Measurements from ENCODE around the gene TSPOAP1. TPM values are rescaled to one million over a fixed set of nuclear protein-coding genes. Genes with fewer than 3 reads are reported as not detected.

The TSPOAP1 gene
- total RNA-seq, 1 experiment from 2014 or later: 7.8 TPM

- Histone ChIP-seq H3K79me2 (ENCODE audit: low read length) (no peaks in the 10 kb centered on the region), H3K27ac (ENCODE audit: low read length) (no peak overlapping the region), H3K9me2 (replicated peaks; ENCODE audit: insufficient read depth, low read length) (no peaks in the 10 kb centered on the region), H3K4me3 (ENCODE audit: low read length) (no peak overlapping the region), H3K4me2 (ENCODE audit: low read depth, low read length, poor library complexity, severe bottlenecking) (no peak overlapping the region), H3K9ac (ENCODE audit: low read length) (no peak overlapping the region), H3K9me3 (ENCODE audit: low read length) (no peaks in the 10 kb centered on the region), H3K27me3 (ENCODE audit: low read length) (no peaks in the 10 kb centered on the region), H3K4me1 (ENCODE audit: low read length) (no peaks in the 10 kb centered on the region), H2AFZ (ENCODE audit: low read length) (no peak overlapping the region), H3K36me3 (ENCODE audit: insufficient read depth, low read length) (no peaks in the 10 kb centered on the region; the same call in 1 of the 2 replicates), H4K20me1 (ENCODE audit: insufficient read depth, low read depth, low read length) (no peaks in the 10 kb centered on the region)
- no peak for DNase-seq
Measured at GRCh38 chr17:58308985-58309917, 19.3 kb downstream of the TSPOAP1 start.

DNA sequence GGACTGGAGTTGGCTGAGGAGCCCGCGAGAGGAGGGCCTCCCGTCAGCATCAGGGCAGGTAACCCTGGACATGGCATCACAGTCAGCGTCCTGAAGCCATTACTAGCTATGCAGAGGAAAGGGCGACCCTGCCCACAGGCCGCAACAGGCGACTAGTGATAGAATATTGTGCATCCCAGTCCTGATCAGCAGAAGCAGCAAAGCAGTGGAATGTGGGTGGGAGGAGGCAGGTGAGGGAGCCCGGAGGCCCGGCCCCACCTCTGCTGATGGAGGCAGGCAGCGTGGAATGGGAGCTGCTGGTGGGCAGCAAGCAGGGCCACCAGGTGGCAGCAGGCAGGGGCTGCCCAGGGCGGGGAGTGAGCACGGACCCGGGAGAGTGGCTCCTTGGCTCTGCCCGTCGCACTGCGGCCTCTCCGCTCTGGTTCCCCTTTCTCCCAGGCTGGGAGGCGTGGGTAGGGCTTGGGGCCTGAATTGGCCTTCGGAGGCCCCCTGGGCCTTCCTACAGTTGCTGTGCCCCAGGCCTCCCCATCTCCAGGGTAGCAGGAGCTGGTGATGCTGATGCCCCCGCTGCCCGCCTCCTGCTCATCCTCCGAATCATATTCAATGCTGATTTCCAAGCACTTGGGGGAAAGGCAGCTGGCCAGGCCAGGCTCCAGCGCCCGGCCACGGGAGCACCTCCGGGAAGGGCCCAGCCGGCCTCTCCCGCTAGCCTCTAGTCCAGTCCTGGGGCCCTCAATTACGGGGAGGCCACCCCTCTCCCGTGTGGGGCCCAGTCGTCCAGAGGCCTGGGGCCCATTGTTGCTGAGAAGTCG, 20.2 kb downstream of the TSPOAP1 start:
- Histone ChIP-seq H3K4me2 (ENCODE audit: low read depth, low read length, poor library complexity, severe bottlenecking) (no peak overlapping the region), H3K36me3 (ENCODE audit: insufficient read depth, low read length) (no peaks in the 10 kb centered on the region), H2AFZ (ENCODE audit: low read length) (no peak overlapping the region), H3K27me3 (ENCODE audit: low read length) (no peaks in the 10 kb centered on the region), H3K4me3 (ENCODE audit: low read length) (no peak overlapping the region), H3K9me2 (replicated peaks; ENCODE audit: insufficient read depth, low read length) (no peaks in the 10 kb centered on the region), H3K9ac (ENCODE audit: low read length) (no peak overlapping the region), H3K9me3 (ENCODE audit: low read length) (no peaks in the 10 kb centered on the region), H3K79me2 (ENCODE audit: low read length) (no peaks in the 10 kb centered on the region), H3K27ac (ENCODE audit: low read length) (no peak overlapping the region), H3K4me1 (ENCODE audit: low read length) (peaks cover 4% of the 10 kb centered on the region; the same call in 1 of the 2 replicates), H4K20me1 (ENCODE audit: insufficient read depth, low read depth, low read length) (no peaks in the 10 kb centered on the region)
- DNase-seq: no peak

- peaks cover 6% of the 10 kb centered on the region for H3K4me1 ChIP-seq (ENCODE audit: low read length)
- H3K27ac ChIP-seq (ENCODE audit: low read length): no peak overlapping the region
- H3K9me3 ChIP-seq (ENCODE audit: low read length): no peaks in the 10 kb centered on the region
- H3K27me3 ChIP-seq (ENCODE audit: low read length): no peaks in the 10 kb centered on the region
- H3K9ac ChIP-seq (ENCODE audit: low read length): no peak overlapping the region
- H3K36me3 ChIP-seq (ENCODE audit: insufficient read depth, low read length): 0 out of 2 replicates have a peak, but pooled peaks cover 1% of the 10 kb centered on the region
- no peak for DNase-seq
- no peak overlapping the region for H3K4me2 ChIP-seq (ENCODE audit: low read depth, low read length, poor library complexity, severe bottlenecking)
- H3K79me2 ChIP-seq (ENCODE audit: low read length): no peaks in the 10 kb centered on the region
- no peaks in the 10 kb centered on the region for H3K9me2 ChIP-seq (replicated peaks; ENCODE audit: insufficient read depth, low read length)
- no peak overlapping the region for H3K4me3 ChIP-seq (ENCODE audit: low read length)
- no peaks in the 10 kb centered on the region; the same call in 1 of the 2 replicates for H4K20me1 ChIP-seq (ENCODE audit: insufficient read depth, low read depth, low read length)
- H2AFZ ChIP-seq (ENCODE audit: low read length): no peak overlapping the region
Measured at GRCh38 chr17:58307468-58308172, 21.0 kb downstream of the TSPOAP1 start.

- Histone ChIP-seq H3K4me1 (ENCODE audit: low read length) (peaks cover 7% of the 10 kb centered on the region), H3K4me3 (ENCODE audit: low read length) (no peak overlapping the region), H3K27ac (ENCODE audit: low read length) (no peak overlapping the region), H3K79me2 (ENCODE audit: low read length) (no peaks in the 10 kb centered on the region), H3K4me2 (ENCODE audit: low read depth, low read length, poor library complexity, severe bottlenecking) (no peak overlapping the region), H4K20me1 (ENCODE audit: insufficient read depth, low read depth, low read length) (no peaks in the 10 kb centered on the region; the same call in 1 of the 2 replicates), H3K36me3 (ENCODE audit: insufficient read depth, low read length) (0 out of 2 replicates have a peak, but pooled peaks cover 6% of the 10 kb centered on the region), H3K27me3 (ENCODE audit: low read length) (no peaks in the 10 kb centered on the region), H3K9me3 (ENCODE audit: low read length) (no peaks in the 10 kb centered on the region), H3K9ac (ENCODE audit: low read length) (no peak overlapping the region), H2AFZ (ENCODE audit: low read length) (no peak overlapping the region), H3K9me2 (replicated peaks; ENCODE audit: insufficient read depth, low read length) (no peaks in the 10 kb centered on the region)
- DNase-seq: no peak
Measured at GRCh38 chr17:58306131-58306951, 22.3 kb downstream of the TSPOAP1 start.

GRCh38 chr17:58305626-58306025, 23.0 kb downstream of the TSPOAP1 start:
- Histone ChIP-seq H3K27ac (ENCODE audit: low read length) (no peak overlapping the region), H3K36me3 (ENCODE audit: insufficient read depth, low read length) (0 out of 2 replicates have a peak, but pooled peaks cover 6% of the 10 kb centered on the region)

GRCh38 chr17:58304750-58305486, 23.7 kb downstream of the TSPOAP1 start:
- Histone ChIP-seq H3K27ac (ENCODE audit: low read length) (no peak overlapping the region), H3K9me3 (ENCODE audit: low read length) (no peaks in the 10 kb centered on the region), H3K79me2 (ENCODE audit: low read length) (no peaks in the 10 kb centered on the region), H4K20me1 (ENCODE audit: insufficient read depth, low read depth, low read length) (no peaks in the 10 kb centered on the region; the same call in 1 of the 2 replicates), H2AFZ (ENCODE audit: low read length) (no peak overlapping the region), H3K4me2 (ENCODE audit: low read depth, low read length, poor library complexity, severe bottlenecking) (no peak overlapping the region), H3K9ac (ENCODE audit: low read length) (no peak overlapping the region), H3K4me3 (ENCODE audit: low read length) (no peak overlapping the region), H3K36me3 (ENCODE audit: insufficient read depth, low read length) (0 out of 2 replicates have a peak, but pooled peaks cover 6% of the 10 kb centered on the region), H3K9me2 (replicated peaks; ENCODE audit: insufficient read depth, low read length) (no peaks in the 10 kb centered on the region), H3K4me1 (ENCODE audit: low read length) (peaks cover 7% of the 10 kb centered on the region), H3K27me3 (ENCODE audit: low read length) (no peaks in the 10 kb centered on the region)
- DNase-seq: no peak

More at GRCh38 chr17:58305626-58306025, 23.0 kb downstream of the TSPOAP1 start:
- no peak overlapping the region for H3K4me3 ChIP-seq (ENCODE audit: low read length)
- no peak overlapping the region for H2AFZ ChIP-seq (ENCODE audit: low read length)
- H3K27me3 ChIP-seq (ENCODE audit: low read length): no peaks in the 10 kb centered on the region
- H3K4me1 ChIP-seq (ENCODE audit: low read length): peaks cover 7% of the 10 kb centered on the region
- no peak for DNase-seq
- no peaks in the 10 kb centered on the region for H3K9me2 ChIP-seq (replicated peaks; ENCODE audit: insufficient read depth, low read length)
- no peaks in the 10 kb centered on the region for H3K9me3 ChIP-seq (ENCODE audit: low read length)
- no peaks in the 10 kb centered on the region for H3K79me2 ChIP-seq (ENCODE audit: low read length)
- H4K20me1 ChIP-seq (ENCODE audit: insufficient read depth, low read depth, low read length): no peaks in the 10 kb centered on the region; the same call in 1 of the 2 replicates
- H3K9ac ChIP-seq (ENCODE audit: low read length): no peak overlapping the region
- no peak overlapping the region for H3K4me2 ChIP-seq (ENCODE audit: low read depth, low read length, poor library complexity, severe bottlenecking)

Data from Karpas-422 (cell line).